Astrocyte of the spinal cord (primary cell): ENCODE results near the gene TREML4.

Experiments used
- DNase-seq: peaks from one replicate; pipeline ENCODE4 v3.0.0; 2011; ENCODE audit warnings: low read depth, low spot score
- H3K4me3 ChIP-seq: 2 replicates; pipeline ENCODE4 v1.5.1; 2011; ENCODE audit warnings: low read depth, mild to moderate bottlenecking, low read length, moderate library complexity
- in situ Hi-C: cut with HindIII; loops from 2 replicates; pipeline ENCODE4 v1.10.0; 2017; ENCODE audit warnings: low sequenced_read_pairs
- TF ChIP-seq, protein P1 (sequence below): IDR thresholded peaks from 2 replicates; pipeline ENCODE4 v1.5.1; 2012; ENCODE audit warnings: low read depth, mild to moderate bottlenecking, low read length, inconsistent platforms

The TREML4 gene

DNA sequence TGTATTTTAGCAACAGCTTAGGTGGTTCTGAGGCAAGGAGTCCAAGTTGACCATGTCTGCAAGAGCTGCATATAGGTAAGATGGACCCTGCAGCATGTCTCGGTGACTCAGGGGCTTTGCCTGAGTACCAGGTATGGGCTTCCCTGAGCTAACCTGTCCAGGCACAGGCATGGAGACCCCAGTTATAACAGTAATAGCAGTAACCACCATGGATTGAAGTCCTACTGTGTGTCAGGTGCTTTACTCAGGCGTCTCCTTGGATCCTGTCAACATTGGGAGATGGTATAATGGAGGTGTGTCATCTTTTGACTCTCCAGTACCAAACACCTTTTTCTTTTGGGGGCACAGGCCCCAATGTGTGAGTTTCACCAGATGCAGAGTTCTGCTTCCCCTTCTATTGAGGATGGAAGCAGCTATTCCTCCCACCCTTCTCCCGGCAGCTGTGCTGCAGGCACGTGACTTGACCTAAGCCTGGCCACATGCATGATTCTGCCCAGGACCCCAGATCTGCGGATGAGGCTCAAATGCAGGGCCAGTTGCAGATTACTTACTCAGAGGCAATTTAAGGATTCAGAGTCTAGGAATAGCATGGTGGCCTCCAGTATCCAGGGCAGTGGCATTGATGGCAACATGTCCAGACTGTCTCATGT lies 44.6 kb downstream of the TREML4 start:
- TF ChIP-seq, protein P1, sequence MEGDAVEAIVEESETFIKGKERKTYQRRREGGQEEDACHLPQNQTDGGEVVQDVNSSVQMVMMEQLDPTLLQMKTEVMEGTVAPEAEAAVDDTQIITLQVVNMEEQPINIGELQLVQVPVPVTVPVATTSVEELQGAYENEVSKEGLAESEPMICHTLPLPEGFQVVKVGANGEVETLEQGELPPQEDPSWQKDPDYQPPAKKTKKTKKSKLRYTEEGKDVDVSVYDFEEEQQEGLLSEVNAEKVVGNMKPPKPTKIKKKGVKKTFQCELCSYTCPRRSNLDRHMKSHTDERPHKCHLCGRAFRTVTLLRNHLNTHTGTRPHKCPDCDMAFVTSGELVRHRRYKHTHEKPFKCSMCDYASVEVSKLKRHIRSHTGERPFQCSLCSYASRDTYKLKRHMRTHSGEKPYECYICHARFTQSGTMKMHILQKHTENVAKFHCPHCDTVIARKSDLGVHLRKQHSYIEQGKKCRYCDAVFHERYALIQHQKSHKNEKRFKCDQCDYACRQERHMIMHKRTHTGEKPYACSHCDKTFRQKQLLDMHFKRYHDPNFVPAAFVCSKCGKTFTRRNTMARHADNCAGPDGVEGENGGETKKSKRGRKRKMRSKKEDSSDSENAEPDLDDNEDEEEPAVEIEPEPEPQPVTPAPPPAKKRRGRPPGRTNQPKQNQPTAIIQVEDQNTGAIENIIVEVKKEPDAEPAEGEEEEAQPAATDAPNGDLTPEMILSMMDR: no peak
- DNase-seq: no peak
- in situ Hi-C loops: no loop called here
- H3K4me3 ChIP-seq: no peak overlapping the region

DNA sequence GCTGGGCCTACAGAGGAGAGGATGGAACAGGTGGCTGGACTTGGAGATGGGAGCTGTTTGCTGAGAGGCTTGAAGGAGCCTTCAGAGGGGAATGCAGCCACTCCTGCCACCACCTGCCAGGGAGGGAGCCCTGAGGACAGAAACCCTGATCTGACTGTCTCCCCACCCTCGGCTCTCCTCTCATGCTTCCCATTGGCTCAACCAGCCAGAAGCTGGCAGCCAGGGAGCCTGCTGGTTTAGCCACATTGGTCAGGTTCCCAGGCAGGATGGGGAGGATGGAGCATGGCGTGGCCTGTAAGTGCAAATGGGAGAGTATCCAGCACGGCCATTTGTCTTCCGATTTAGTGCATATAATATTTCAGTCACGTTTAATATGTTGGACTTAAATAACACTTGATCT lies 45.6 kb downstream of the TREML4 start:
- in situ Hi-C loops: no loop called here
- TF ChIP-seq, protein P1: no peak
- no peak overlapping the region for H3K4me3 ChIP-seq
- DNase-seq: no peak

DNA sequence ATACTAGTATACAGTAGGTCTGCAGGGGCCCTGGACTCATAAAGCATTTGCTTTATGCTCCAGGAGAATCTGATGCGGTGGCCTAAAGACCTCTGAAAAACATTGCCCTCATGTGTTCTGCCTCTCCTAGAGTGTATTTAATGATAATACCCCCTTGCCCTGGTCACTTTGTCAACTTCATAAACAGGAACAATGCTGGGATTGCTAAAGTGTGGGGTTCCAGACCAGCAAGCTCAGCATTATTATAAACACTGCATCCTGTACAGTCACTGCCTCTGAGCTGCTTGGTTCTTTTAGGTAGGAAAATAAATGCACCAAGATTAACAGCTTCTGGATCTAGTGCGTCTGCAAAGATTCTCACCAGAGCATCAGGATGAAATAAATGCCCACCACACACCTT lies 46.1 kb downstream of the TREML4 start:
- H3K4me3 ChIP-seq: no peak overlapping the region
- in situ Hi-C loops: no loop called here

DNA sequence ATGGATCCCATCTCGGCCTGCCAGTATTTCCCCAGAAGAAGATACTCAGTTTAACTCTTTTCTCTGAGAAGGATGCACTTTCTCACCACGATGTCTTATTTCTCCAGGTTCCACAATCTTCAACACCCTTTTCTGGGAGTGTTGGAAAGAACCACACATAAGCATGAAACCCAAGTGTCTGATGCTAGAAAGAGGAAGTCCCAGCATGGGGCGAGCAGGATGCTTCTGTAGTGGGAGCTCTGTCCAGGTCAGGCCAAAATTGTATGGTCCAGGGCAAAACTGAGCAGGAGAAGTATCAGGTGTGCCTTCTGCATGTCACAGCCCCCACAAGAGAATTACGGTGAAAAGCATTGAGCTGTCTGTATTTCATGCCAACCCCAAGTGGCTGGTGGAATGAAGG lies 47.3 kb downstream of the TREML4 start:
- in situ Hi-C loops: no loop called here
- TF ChIP-seq, protein P1: no peak
- DNase-seq: no peak
- H3K4me3 ChIP-seq: no peak overlapping the region

More for the DNA sequence above, 46.1 kb downstream of the TREML4 start:
- TF ChIP-seq, protein P1: no peak
- DNase-seq: no peak

DNA sequence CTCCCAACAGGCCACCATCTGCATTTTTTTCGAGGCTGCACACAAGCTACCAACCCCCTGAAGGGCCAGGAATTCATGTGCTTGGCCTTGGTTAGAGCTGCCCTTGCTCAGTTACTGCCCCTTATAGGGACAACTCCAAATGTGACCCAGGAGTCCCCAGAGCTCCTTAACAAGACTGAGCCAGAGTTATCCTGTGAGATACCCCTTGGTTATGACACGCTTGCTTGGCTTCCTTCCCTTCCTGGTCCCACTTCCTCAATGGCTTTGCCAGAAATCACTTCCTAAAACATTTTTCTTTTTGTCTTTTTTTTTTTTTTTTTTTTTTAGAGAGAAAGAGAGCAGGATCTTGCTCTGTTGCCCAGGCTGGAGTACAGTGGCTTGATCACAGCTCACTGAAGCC lies 49.5 kb downstream of the TREML4 start:
- in situ Hi-C loops: no loop called here
- no peak overlapping the region for H3K4me3 ChIP-seq
- TF ChIP-seq, protein P1: no peak
- no peak for DNase-seq

DNA sequence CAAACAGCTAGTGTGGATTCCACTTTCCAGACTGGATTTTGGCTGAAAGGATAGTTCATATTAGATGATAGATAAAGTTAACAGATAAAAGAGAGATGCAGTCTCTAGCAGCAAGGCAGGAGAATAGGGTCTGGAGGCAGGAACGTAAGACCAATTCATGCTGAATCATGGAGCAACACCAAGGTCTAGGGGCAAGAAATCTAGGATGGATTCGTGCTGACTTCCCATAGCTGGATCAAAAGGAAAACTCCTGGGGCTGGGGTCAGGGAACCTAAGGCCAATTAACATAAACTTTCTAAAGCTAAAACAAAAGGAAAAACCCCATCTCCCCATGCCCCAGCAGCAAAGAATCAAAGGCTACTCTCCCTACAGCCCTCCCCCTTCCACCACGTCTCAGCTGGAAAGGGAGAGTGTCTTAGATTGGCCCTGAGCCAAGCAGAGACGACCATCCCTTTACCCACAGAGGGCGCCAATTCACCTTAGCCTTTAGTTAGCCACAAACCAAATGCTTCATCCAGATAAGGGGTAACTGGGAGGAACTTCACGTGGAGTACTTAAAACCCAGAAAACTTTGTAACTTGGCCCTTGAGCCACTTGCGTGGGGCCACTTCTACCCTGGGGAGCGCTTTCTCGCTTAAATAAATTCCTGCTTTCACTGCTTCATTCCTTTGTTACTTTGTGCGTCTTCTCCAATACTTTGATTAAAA lies 50.7 kb downstream of the TREML4 start:
- TF ChIP-seq, protein P1: peak; percentile 51
- peak; percentile 39 for DNase-seq
- no peak overlapping the region for H3K4me3 ChIP-seq
- in situ Hi-C loops: no loop called here
